IMR-90 (cell line): Measurements from ENCODE around the gene COL25A1.

Experiments used
- BHLHE40 ChIP-seq: fragments of 150-350 bp; IDR thresholded peaks from 2 replicates; pipeline ENCODE4 v1.6.1; 2016; ENCODE audit warnings: mild to moderate bottlenecking, low read depth, low read length
- CEBPB ChIP-seq: IDR thresholded peaks from 2 replicates; pipeline ENCODE4 v1.6.1; 2012; ENCODE audit warnings: low read depth, low read length, improper control_type of control experiment
- CTCF ChIP-seq: conservative IDR thresholded peaks from 2 replicates; pipeline ENCODE4 v1.5.1; 2012; ENCODE audit warnings: mild to moderate bottlenecking, low read depth, low read length, improper control_type of control experiment
- ELK1 ChIP-seq: fragments of 150-350 bp; IDR thresholded peaks from 2 replicates; pipeline ENCODE4 v1.6.1; 2016; ENCODE audit warnings: low read depth, mild to moderate bottlenecking, low read length, moderate library complexity, borderline replicate concordance
- MAFK ChIP-seq: IDR thresholded peaks from 2 replicates; pipeline ENCODE4 v1.6.1; 2012; ENCODE audit warnings: low read depth, low read length, improper control_type of control experiment
- MXI1 ChIP-seq: IDR thresholded peaks from 2 replicates; pipeline ENCODE4 v1.6.1; 2012; ENCODE audit warnings: low read depth, mild to moderate bottlenecking, low read length, moderate library complexity, borderline replicate concordance
- POLR2A ChIP-seq: IDR thresholded peaks from 2 replicates; pipeline ENCODE4 v1.6.1; 2012; ENCODE audit warnings: mild to moderate bottlenecking, low read depth, low read length
- RAD21 ChIP-seq: IDR thresholded peaks from 2 replicates; pipeline ENCODE4 v1.6.1; 2012; ENCODE audit warnings: low read length, improper control_type of control experiment
- RCOR1 ChIP-seq: IDR thresholded peaks from 2 replicates; pipeline ENCODE4 v1.6.1; 2012; ENCODE audit warnings: mild to moderate bottlenecking, low read length, improper control_type of control experiment; ENCODE audit not compliant: insufficient replicate concordance
- RFX5 ChIP-seq: IDR thresholded peaks from 2 replicates; pipeline ENCODE4 v1.8.0; 2012; ENCODE audit warnings: low read depth, mild to moderate bottlenecking, low read length, moderate library complexity
- SMC3 ChIP-seq: fragments of 150-350 bp; IDR thresholded peaks from 2 replicates; pipeline ENCODE4 v1.6.1; 2016; ENCODE audit warnings: low read depth, mild to moderate bottlenecking, antibody characterized with exemption, low read length, moderate library complexity
- USF2 ChIP-seq: fragments of 150-350 bp; IDR thresholded peaks from 2 replicates; pipeline ENCODE4 v1.6.1; 2017; ENCODE audit warnings: mild to moderate bottlenecking, antibody characterized with exemption, low read length, low read depth

GRCh38 chr4:109313168-109314133, 11.0 kb upstream of the COL25A1 start:
- TF ChIP-seq CTCF (no peak), CEBPB (no peak), BHLHE40 (no peak), RFX5 (no peak), RAD21 (no peak), POLR2A (no peak), MXI1 (no peak), ELK1 (no peak), RCOR1 (no peak), MAFK (no peak), SMC3 (no peak), USF2 (no peak)
